GM21825 (cell line): ENCODE results near the gene SMIM12.
A peak's percentile ranks its signal among the peaks of the same experiment; 100 is the strongest.

Source experiments
- ATAC-seq: cut with Tn5 transposase; IDR thresholded peaks from one replicate; pipeline ENCODE4 v1.9.1; 2021; ENCODE audit warnings: mild to moderate bottlenecking, moderate library complexity; ENCODE audit not compliant: unreplicated experiment

SMIM12 gene

DNA sequence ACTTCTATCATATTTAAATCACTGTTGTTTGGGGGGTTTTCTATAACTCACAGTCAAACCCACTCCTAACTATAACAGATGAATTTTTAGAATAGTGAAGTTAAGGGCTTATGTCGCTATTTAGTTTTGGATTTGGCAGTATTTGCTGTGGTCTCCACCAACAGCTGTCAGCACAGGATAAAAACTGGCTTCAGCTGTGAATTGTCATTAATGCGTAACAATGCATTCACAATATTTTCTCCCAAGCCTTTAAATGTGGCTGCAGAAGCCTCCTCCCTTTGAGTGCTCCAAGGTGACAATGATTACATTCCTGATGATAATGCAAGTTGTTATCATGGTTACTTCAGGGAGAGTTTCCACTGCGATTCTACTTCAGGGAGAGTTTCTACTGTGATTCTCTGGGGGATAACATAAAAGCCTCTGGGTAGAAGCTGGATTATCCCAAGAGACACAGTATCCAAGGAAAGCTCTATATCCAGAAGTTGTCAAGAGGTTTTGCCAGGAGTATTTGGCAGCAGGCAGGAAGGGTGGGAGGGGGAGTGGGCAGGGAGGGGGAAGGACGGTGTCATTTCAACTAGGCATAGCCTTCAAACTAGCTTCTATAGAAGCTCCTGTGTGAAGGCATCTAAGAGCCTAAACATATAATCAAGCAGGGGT is 14.9 kb upstream of the SMIM12 start:
- ATAC-seq, result no peak

DNA sequence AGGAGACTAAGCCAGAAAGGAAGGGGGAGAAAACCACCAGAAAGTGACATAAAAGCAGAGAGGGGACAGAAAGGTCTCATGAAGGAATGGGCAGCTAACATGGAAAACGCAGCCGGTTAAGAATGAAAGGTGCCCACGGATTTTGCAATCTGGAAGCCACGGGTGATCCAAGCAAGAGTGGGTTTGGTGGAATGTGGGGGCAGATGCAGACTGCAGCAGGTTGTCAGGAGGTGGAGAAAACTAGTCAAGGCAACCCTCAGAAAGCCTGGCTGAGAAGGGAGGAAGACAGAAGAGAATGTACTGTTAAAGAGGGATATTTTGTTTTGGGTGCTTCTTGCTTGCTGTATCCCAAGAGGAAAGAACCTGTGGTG is 12.6 kb upstream of the SMIM12 start:
- ATAC-seq, result no peak

DNA sequence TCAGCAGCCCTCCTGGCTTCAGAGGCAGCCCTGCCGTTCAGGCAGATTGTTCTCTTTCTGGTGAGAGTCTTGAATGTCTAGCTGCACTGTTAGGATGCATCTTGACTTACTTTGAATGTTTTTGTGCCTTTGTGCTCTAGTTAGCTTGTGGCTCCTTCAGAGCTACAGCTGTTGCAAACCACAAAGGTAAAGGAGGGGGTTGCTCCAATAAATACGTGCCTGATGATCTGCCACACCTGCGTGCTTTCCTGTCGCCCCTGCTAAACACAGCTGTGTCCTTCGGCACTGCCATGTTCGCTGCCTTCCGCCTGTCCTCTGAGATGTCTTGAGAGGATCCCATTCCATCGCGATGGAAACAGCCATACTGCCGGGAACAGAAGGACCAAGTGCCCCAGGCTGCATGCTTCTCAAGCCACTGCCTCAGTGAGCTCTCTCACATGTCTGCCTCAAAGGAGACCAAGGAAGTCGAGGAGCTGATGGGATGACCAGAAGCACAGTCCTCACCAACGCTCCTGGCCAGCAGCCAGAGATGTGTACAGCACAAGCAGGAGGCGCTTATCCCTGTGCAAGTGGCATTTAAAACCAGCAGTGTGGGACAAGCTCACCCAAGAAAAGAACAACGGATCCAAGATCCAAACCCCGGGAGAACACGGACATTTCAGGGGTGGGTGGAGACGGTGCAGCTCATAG is 12.0 kb upstream of the SMIM12 start:
- no peak for ATAC-seq

DNA sequence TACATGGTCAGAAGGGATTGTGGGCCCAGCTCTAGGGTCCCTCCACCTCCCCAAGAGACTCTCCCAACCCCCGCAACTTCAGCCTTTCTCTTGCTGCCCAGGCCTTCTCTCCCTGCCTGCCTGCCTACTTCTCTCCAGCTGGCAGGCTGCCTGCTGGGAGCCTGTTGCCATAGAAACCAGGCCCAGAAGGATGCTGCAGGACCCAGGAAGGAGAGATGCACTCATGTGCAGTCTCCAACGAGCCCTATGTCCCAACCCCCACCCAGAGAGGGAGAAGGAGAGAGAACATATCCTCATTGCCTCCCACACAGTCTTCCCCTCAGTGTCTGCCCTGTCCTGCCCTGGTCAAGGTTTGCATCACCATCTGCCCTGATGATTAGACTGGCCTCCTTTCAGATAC is 10.8 kb upstream of the SMIM12 start:
- no peak for ATAC-seq

DNA sequence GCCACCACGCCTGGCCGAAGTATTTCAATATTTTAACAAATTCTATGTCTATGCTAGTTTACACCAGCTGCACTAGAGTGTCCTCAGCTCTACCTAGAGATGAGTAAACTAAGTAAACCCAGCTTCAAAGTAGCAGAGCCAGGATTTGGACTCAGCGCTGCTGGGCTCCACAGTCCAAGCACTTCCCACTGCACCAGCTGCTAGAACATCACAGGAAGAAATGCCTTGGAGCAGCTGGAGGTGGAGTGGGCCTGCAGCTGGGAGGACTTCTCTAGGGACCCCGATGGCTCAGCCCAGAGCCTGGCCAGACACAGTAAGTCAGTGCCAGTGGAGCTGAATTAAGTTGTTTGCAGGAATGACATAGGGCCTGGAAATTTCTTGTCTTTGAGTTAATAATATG is 10.2 kb upstream of the SMIM12 start:
- no peak for ATAC-seq

DNA sequence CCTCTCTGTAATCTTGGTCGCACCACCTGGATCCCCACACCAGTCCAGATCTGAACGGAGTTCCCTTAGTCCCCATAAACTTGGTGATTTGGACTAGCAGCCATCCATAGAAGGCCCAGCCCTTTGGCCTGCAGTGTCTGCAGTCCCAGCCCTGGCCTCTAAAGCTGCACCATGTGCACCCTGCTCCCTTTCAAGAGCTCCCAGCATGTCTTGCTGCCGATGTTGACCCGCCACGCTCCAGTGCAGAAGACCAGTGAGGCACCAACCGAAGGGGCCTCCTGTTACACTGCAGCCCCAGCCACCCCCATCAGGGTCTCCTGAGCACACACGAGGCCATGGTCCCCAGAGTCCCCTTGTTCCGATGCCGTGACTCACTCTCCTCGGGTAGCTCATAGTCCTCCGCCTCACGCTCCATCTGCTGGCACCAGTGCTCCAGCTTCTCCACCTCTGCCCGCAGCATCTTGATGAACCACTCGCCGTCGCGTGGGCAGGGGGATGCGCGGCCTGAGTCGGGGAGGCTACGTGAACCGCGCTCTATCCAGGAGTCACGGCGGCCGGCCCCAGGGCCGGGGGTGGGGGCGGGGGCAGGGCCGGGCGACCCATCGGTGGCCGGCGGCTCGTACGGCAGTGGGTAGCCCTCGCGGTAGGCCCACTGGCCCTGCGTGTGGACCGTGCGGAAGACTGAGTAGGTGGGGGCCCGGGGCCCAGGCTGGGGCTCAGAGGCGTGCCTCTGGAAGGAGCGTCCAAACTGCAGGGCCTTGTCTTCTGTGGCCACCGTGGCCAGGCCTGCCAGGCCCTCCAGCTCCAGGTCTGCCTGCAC is 8.9 kb upstream of the SMIM12 start:
- ATAC-seq, result no peak

DNA sequence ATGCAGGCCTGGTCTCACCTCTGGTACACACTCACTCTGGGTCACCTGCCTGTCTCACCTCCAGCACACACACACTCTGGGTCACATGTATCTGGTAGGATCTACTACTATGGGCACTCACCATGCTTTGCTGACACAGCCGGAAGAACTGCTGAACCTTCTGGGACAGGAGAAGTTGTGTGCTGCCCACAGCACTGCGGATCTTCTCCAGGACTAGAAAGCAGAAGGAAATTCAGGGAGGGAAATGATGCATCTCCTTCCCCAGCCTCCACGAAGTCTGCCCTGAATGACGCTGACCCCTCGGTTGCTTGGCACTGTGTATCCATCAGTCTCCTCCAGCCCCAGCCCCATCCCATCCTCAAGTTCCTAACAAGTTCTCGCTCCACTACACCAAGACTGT is 7.9 kb upstream of the SMIM12 start:
- ATAC-seq, result no peak

DNA sequence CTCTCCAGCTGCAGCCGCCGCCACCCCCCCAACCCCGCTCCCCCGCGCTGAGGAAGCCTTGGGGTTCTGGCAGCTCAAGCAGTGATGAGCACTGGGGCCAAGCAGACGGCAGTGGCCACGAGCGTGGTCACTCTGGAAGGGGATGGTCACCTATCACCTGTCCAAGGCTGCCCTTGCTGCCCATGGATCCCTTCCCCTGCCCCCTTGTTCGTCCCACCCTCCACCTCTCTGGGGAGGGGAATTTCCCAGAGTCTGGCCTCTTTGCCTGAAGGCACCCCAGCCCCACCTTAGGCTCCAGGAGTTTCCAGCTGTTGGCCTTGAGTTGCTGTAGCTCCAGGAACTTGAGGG is 7.2 kb upstream of the SMIM12 start:
- ATAC-seq, result no peak

DNA sequence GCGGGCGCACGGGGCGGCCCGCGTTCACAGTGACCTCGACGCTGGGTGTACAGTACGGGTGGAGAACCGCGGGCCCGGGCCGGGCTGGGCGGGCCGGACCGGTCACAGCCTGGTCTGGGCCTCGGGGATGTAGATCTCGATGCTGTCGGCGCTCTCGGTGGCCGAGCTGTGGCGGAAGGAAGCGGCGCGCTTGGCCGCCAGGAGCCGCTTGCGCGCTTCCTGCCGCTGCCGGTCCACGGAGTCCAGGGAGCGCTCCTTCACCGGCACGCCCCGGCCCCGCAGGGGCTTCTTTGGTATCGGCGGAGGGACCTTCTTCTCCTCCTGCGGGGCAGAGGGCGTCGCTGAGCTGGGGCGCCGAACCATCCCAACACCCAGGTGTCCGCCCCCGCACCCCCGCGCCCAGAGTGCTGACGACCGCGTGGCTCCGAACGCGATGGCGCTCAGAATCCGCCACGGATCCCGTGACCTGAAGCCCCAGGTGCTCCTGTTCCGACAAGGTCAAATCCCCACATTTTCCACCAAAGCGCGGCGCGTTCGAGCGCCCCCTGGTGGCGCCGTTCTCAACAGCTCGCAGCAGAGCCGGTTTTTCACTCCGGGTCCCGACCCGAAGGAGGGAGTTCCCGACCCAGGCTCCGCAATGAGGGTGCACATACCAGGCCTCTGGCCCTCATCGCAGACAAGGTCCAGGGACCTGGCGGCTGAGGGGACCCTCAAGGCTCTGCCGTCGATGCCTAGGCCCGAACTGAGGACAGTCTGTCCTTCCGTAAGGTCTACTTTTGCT is 6.6 kb upstream of the SMIM12 start:
- no peak for ATAC-seq

DNA sequence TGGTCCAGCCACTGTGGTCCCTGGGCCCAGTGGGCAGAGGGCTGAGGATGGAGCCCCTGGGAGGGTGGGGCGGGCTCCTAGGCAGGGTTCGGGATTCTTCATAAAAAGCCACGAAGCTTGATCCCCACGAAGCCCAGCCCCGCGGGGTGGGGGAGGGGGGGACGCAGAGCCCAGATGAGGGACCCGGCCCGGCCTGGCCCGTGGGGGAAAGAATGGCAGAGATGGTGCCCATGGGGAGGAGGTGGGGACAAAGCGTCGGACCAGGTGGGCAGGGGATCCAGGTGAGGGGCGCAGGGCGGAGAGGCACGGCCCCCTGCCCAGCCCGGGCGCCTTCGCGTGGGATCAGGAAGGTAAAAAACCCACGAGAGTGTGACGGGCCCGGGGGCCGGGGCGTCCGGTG is 6.0 kb upstream of the SMIM12 start:
- ATAC-seq, result no peak

DNA sequence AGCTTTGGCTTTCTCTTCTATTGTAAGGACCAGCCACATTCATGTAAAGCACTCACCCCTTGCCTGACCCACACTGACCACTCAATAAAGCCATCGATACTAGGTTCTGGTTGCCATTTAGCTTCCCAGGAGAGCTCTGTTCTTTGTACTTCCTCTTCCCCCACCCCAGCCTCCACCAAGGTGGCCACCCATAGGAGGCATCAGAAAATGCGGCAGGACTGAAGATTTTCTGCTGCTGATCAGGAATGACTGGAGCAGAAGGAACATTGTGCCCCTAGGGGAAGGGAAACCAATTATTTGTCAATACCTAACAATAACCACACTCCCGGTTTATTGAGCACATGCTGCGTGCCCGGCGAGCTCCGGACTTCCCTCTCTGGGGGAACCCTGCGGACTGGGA is 5.2 kb upstream of the SMIM12 start:
- no peak for ATAC-seq

DNA sequence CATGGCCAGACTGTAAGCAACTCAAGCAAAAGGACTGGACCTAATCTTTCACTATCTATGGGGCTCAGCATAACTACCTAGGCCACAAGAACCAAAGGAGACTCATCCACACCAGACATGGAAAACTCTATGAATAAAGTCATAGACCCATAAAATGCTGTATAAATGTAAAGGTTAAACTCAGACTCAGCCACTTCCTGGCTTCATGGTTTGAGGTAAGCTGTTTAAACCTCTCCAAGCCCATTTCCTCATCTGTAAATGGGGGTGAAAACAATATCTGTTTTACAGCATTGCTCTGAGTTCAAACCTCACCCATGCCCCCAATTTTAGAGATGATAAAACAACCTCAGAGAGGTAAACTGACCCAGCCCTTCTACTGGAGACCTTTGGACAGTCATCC is 4.0 kb upstream of the SMIM12 start:
- ATAC-seq, result no peak

DNA sequence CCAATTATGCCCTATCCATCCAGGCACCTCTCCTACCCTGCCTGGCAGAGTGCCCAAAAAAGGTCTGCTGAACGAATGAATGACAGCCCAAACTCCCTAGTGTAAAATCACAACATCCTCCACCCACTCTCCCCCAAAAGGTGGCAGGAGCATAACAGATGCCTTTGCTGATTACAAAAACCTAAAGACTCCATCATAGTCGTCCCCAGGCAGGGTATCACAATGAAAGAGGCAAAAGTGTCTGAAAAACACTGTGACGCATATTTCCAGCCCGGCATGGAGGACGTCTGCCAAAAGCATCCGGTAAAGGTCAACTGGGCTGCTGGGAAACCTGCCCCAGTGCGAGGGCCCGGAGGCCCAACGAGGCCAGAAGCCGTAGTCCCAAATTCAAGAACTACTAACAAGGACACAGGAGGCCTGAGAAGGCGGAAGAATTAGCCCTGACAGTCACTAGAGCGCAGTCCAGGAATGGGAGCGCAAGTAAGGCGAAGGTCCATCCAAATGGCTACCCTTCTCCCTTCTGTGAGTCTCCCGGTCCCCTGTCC is 576 bp downstream of the SMIM12 start:
- peak; percentile 6 for ATAC-seq

DNA sequence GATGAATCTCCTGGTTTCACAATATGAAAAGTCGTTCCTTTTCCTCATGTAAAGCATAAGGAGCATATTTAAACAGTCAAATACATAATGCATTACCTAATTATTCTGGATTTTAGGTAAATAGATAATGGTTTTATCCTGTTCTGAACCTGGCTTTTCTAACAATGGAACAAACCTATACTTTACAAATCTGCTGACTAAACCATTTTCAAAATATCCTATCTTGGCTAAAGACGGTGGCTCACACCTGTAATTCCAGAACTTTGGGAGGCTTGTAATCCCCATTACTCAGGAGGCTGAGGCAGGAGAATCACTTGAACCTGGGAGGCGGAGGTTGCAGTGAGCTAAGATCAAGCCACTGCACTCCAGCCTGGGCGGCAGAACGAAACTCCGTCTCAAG is 2.9 kb downstream of the SMIM12 start:
- no peak for ATAC-seq

DNA sequence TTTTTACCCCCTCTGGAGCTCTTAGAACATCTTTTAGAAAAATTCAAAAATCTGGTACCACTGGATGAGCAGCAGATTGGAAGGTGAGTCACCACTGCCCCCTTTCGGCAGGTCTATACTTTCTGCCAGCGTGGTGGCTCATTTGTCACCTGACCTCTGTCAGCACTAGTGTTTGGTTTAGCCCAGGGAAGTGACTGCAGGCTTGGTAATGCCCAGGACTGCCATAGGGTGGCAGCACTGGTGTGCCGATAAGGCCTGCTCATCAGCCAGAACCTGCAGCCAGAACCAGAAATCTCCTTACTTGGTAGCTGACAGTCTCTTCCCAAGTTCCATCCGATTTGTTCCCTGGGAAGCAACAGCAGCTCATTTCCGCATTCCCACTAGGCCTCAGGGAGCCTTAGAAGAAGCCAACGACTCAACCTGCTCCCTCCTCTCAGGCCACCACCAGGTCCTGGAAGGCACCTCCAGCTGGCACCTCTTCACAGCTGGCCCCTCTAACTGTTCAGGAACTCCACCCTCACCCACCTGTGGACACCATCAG is 6.8 kb downstream of the SMIM12 start:
- peak; percentile 87 for ATAC-seq

DNA sequence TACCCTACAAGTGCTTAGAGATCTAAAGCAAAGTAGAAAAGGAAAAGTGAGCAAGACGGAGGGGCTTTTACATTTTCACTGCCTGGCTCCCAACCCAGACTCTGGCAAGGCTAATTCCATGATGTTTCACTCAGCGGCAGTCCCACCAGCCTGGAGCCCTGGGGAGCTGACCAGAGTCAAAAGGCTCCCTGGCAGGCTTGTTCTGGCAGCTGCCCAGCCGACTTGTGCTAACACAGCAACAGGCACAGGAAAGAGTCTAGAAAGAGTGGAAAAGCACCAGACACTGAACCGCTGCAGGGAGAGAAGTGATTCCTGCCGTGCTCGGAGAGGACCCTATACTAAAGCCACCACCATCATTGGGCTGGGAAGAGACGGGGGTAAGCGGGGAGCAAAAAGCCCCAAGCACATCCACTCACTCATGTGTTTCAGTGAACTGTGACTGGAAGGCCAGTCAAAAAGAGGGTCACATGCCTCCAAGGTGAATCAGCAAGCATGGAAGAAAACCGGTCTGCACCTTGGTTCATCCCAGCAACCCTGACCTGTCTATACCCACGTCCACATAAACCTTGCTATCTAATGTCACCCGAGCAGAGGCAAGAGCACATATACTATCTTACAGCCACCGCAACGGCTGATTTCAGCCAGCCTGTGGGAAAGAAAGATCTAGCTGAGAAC is 8.0 kb downstream of the SMIM12 start:
- ATAC-seq, result no peak

DNA sequence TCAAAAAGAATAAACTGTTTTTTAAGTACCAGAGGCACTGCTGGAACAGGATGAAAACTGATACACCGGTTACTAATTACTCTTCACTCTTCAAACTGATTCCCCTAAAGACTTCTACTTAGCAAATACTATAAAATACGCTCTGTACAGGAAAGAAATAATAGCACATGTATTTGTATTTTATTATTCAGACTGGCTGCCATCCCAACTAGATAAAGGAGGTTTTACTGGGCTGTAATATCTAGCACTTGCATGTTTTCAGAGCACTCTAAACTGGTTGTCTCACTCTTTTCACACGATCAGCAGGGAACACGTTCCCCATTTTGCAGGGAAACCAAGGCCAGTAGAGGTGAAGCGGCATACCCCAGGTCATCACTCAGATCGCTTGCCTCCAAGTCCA is 9.2 kb downstream of the SMIM12 start:
- ATAC-seq, result no peak

DNA sequence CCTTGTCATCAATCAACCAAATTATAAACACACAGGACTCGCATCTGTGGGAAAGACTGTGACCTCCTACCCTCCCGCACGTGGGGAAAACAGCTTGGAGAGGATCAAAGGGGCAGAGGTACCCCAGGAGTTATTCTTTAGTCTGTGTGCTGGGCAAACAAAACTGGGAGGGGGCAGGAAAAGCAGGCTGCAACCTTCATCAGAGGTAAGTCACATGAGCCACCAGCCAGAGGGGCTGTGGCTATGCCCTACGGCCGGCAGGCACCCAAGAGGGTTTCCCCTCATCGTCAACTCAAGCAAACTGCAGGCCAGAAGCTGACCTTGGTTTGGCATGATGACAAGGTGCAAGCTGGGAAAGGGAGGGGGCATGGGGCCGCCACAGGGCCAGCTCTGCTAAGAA is 12.5 kb downstream of the SMIM12 start:
- no peak for ATAC-seq

DNA sequence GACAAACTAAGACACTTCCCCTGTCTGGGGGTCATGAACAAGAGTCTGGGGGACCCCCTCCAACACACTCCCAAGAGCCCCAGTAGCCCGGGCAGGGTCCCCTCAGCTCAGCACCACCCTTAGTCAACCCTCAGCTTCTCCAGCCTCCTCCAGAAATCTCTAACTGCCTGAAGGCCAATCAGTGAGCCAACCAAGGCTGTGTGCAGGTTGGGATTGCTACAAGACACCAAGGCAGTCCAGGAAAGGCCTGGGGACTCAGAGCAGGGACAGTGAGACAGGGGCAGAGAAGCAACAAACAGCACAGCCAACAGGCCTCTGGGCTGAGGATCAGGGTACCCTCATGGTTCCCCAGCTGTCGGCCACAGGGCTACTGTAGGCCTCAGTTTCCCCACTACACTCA is 13.3 kb downstream of the SMIM12 start:
- no peak for ATAC-seq

DNA sequence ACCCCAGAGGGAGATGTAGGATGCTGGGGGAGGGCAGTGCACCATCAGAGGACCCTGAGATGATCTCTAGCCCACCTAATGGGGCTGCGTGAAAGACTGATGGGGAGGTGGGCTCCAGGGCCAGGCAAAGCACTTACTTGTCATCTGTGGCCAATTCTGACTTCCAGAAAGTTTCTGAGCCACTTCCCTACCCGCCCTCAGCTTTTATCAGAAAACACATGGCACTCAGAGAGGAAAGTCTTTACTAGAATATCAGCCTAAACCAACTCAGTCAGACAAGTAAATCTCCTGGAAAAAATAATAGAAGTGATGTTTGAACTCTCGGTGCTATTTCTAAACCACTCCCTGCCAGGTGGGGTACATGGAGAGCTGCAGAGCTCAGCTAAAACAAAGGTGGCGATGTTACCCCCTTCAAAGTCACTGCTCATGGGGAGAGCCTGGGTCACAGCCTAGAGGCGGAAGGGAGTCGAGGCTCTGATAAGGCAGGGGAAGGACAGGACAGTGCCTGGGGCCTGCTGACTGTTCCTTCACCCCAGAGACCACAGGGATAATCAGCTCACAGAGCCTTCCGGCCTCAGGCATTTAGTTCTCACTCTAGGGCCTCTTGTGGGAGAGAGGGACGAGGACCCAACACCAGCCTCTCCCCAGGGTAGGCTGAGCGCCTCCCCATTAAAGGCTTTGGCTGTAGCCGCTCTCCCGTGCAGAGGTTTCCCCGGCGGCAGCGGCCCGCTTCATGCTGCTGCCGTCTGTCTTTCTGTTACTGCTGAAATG is 14.2 kb downstream of the SMIM12 start:
- ATAC-seq, result no peak
